ENCODE measurements around the gene GSG1L2.

Gene GSG1L2

GRCh38 chr17:9821921-9822320 lies at the start of gene GSG1L2:
TSS of gene GSG1L2 (minus strand) at chr17:9822079. CDS start at chr17:9822071, 8 bp downstream.
- TF ChIP-seq CTCF (IDR thresholded peaks at IDR 0.05; ENCODE audit: borderline replicate concordance, insufficient read depth, low read depth, low read length): no peak
- H3K4me3 ChIP-seq (ENCODE audit: low read depth, low read length): no peak within 1 kb of the TSS

GRCh38 chr17:9868552-9868951 lies 46.7 kb upstream of the GSG1L2 start:
- TF ChIP-seq CTCF (IDR thresholded peaks at IDR 0.05; ENCODE audit: borderline replicate concordance, insufficient read depth, low read depth, low read length): no peak
- no peak overlapping the region for H3K4me3 ChIP-seq (ENCODE audit: low read depth, low read length)

- no peak for TF ChIP-seq CTCF (IDR thresholded peaks at IDR 0.05; ENCODE audit: borderline replicate concordance, insufficient read depth, low read depth, low read length)
- no peak overlapping the region for H3K4me3 ChIP-seq (ENCODE audit: low read depth, low read length)
These were observed 43.7 kb upstream of the GSG1L2 start for GRCh38 chr17:9865586-9865985.

- TF ChIP-seq CTCF (IDR thresholded peaks at IDR 0.05; ENCODE audit: borderline replicate concordance, insufficient read depth, low read depth, low read length): no peak
- H3K4me3 ChIP-seq (ENCODE audit: low read depth, low read length): no peak overlapping the region
These were observed 41.1 kb upstream of the GSG1L2 start for GRCh38 chr17:9862949-9863348.

GRCh38 chr17:9862220-9862619 lies 40.3 kb upstream of the GSG1L2 start:
- no peak for TF ChIP-seq CTCF (IDR thresholded peaks at IDR 0.05; ENCODE audit: borderline replicate concordance, insufficient read depth, low read depth, low read length)
- H3K4me3 ChIP-seq (ENCODE audit: low read depth, low read length): no peak overlapping the region

- no peak for TF ChIP-seq CTCF (IDR thresholded peaks at IDR 0.05; ENCODE audit: borderline replicate concordance, insufficient read depth, low read depth, low read length)
- no peak overlapping the region for H3K4me3 ChIP-seq (ENCODE audit: low read depth, low read length)
These were observed 39.0 kb upstream of the GSG1L2 start for GRCh38 chr17:9860851-9861250.

- H3K4me3 ChIP-seq (ENCODE audit: low read depth, low read length): no peak overlapping the region
- TF ChIP-seq CTCF (IDR thresholded peaks at IDR 0.05; ENCODE audit: borderline replicate concordance, insufficient read depth, low read depth, low read length): no peak
These were observed 37.9 kb upstream of the GSG1L2 start for GRCh38 chr17:9859781-9860180.
